HG03135 (cell line): ENCODE measurements around the gene BIRC6.

Source experiments
- ATAC-seq: cut with Tn5 transposase; IDR thresholded peaks from one replicate; pipeline ENCODE4 v1.9.1; 2021; ENCODE audit warnings: mild to moderate bottlenecking, moderate library complexity; ENCODE audit not compliant: unreplicated experiment

BIRC6 gene

DNA sequence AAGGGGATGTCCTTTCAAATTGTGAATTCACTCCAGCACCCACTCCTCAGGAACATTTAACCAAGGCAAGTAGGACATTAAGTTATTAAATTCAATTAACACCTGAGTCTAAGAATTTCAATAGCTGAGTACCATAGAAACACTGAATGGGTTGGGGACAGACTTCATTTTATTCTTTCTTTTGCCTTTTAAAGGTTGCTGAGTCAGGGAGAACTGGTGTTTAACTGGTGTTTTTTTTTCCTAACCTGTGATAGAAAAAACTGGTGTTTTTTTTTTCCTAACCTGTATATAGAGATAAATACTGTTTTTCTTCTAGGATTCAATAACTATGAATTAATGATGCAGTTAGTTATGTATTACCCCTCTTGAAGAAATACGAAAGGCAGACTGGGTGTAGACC lies 309.9 kb downstream of the BIRC6 start:
- no peak for ATAC-seq

- no peak for ATAC-seq
Observed at GRCh38 chr2:32668254-32668653, 311.4 kb downstream of the BIRC6 start.
